ENCODE results near the gene TMEM131.

DNA sequence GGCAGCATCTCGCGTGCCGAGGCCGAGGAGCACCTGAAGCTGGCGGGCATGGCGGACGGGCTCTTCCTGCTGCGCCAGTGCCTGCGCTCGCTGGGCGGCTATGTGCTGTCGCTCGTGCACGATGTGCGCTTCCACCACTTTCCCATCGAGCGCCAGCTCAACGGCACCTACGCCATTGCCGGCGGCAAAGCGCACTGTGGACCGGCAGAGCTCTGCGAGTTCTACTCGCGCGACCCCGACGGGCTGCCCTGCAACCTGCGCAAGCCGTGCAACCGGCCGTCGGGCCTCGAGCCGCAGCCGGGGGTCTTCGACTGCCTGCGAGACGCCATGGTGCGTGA, 271.7 kb downstream of the TMEM131 start:
- TF ChIP-seq IKZF1 (conservative IDR thresholded peaks at IDR 0.05) (no peak), POLR2A (IDR thresholded peaks at IDR 0.05; ENCODE audit: low read depth, low read length) (no peak), TAF1 (IDR thresholded peaks at IDR 0.05; ENCODE audit: borderline replicate concordance, low read depth, low read length) (no peak)
- TF ChIP-seq, protein P1, sequence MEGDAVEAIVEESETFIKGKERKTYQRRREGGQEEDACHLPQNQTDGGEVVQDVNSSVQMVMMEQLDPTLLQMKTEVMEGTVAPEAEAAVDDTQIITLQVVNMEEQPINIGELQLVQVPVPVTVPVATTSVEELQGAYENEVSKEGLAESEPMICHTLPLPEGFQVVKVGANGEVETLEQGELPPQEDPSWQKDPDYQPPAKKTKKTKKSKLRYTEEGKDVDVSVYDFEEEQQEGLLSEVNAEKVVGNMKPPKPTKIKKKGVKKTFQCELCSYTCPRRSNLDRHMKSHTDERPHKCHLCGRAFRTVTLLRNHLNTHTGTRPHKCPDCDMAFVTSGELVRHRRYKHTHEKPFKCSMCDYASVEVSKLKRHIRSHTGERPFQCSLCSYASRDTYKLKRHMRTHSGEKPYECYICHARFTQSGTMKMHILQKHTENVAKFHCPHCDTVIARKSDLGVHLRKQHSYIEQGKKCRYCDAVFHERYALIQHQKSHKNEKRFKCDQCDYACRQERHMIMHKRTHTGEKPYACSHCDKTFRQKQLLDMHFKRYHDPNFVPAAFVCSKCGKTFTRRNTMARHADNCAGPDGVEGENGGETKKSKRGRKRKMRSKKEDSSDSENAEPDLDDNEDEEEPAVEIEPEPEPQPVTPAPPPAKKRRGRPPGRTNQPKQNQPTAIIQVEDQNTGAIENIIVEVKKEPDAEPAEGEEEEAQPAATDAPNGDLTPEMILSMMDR (IDR thresholded peaks at IDR 0.05 in 2 of 3, conservative IDR thresholded peaks at IDR 0.05 in 1 of 3; ENCODE audit: control insufficient read depth in 2 of 3, extremely low read depth in 1 of 3, insufficient read depth in 1 of 3, low read depth in 3 of 3, low read length in 3 of 3): no peak
- TF ChIP-seq, protein P2, sequence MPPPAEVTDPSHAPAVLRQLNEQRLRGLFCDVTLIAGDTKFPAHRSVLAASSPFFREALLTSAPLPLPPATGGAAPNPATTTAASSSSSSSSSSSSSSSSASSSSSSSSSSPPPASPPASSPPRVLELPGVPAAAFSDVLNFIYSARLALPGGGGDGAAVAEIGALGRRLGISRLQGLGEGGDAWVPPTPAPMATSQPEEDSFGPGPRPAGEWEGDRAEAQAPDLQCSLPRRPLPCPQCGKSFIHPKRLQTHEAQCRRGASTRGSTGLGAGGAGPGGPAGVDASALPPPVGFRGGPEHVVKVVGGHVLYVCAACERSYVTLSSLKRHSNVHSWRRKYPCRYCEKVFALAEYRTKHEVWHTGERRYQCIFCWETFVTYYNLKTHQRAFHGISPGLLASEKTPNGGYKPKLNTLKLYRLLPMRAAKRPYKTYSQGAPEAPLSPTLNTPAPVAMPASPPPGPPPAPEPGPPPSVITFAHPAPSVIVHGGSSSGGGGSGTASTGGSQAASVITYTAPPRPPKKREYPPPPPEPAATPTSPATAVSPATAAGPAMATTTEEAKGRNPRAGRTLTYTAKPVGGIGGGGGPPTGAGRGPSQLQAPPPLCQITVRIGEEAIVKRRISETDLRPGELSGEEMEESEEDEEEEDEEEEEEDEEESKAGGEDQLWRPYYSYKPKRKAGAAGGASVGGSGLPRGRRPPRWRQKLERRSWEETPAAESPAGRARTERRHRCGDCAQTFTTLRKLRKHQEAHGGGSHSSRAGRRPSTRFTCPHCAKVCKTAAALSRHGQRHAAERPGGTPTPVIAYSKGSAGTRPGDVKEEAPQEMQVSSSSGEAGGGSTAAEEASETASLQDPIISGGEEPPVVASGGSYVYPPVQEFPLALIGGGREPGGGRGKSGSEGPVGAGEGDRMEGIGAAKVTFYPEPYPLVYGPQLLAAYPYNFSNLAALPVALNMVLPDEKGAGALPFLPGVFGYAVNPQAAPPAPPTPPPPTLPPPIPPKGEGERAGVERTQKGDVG (CRISPR knock-in tag; IDR thresholded peaks at IDR 0.05): no peak

Measured in GM12878 (cell line).